ENCODE measurements around the gene DYNC1H1.
"Not testable (repeated sequence)": the region's sequence is repeated elsewhere in the genome, so short reads cannot be mapped to it uniquely, and the experiment has no call there.

DYNC1H1 gene

GRCh38 chr14:101968186-101968585, 3.8 kb downstream of the DYNC1H1 start:
- TF ChIP-seq CTCF (IDR thresholded peaks at IDR 0.05; ENCODE audit: low read depth, low read length): no peak
- DNase-seq (ENCODE audit: low read depth, low spot score): no peak
- no peak overlapping the region for H3K4me3 ChIP-seq (ENCODE audit: low read depth, low read length)
- in situ Hi-C loops (cut with HindIII; ENCODE audit: low sequenced_read_pairs): no loop called here

- DNase-seq (ENCODE audit: low read depth, low spot score): no peak
- in situ Hi-C loops (cut with HindIII; ENCODE audit: low sequenced_read_pairs): no loop called here
- H3K4me3 ChIP-seq (ENCODE audit: low read depth, low read length): no peak overlapping the region
- TF ChIP-seq CTCF (IDR thresholded peaks at IDR 0.05; ENCODE audit: low read depth, low read length): no peak
These were observed 5.1 kb downstream of the DYNC1H1 start for GRCh38 chr14:101969481-101969880.

- TF ChIP-seq CTCF (IDR thresholded peaks at IDR 0.05; ENCODE audit: low read depth, low read length): no peak
- in situ Hi-C loops (cut with HindIII; ENCODE audit: low sequenced_read_pairs): no loop called here
- no peak for DNase-seq (ENCODE audit: low read depth, low spot score)
- no peak overlapping the region for H3K4me3 ChIP-seq (ENCODE audit: low read depth, low read length)
These were observed 6.5 kb downstream of the DYNC1H1 start for GRCh38 chr14:101970830-101971400.

GRCh38 chr14:101971458-101971857, 7.1 kb downstream of the DYNC1H1 start:
- in situ Hi-C loops (cut with HindIII; ENCODE audit: low sequenced_read_pairs); H3K4me3 ChIP-seq (ENCODE audit: low read depth, low read length): not testable (repeated sequence)

GRCh38 chr14:101972126-101972866, 7.9 kb downstream of the DYNC1H1 start:
- peak; percentile 99 for DNase-seq (ENCODE audit: low read depth, low spot score)
- in situ Hi-C loops (cut with HindIII; ENCODE audit: low sequenced_read_pairs): no loop called here
- H3K4me3 ChIP-seq (ENCODE audit: low read depth, low read length): no peak overlapping the region
- no peak for TF ChIP-seq CTCF (IDR thresholded peaks at IDR 0.05; ENCODE audit: low read depth, low read length)

More at GRCh38 chr14:101971458-101971857, 7.1 kb downstream of the DYNC1H1 start:
- DNase-seq (ENCODE audit: low read depth, low spot score): not testable (repeated sequence)

- H3K4me3 ChIP-seq (ENCODE audit: low read depth, low read length): no peak overlapping the region
- no peak for DNase-seq (ENCODE audit: low read depth, low spot score)
- in situ Hi-C loops (cut with HindIII; ENCODE audit: low sequenced_read_pairs): no loop called here
- no peak for TF ChIP-seq CTCF (IDR thresholded peaks at IDR 0.05; ENCODE audit: low read depth, low read length)
These were observed 9.0 kb downstream of the DYNC1H1 start for GRCh38 chr14:101973356-101973755.

GRCh38 chr14:101975231-101975630, 10.9 kb downstream of the DYNC1H1 start:
- no peak for TF ChIP-seq CTCF (IDR thresholded peaks at IDR 0.05; ENCODE audit: low read depth, low read length)
- DNase-seq (ENCODE audit: low read depth, low spot score): no peak
- no peak overlapping the region for H3K4me3 ChIP-seq (ENCODE audit: low read depth, low read length)
- in situ Hi-C loops (cut with HindIII; ENCODE audit: low sequenced_read_pairs): no loop called here

Data from astrocyte of the spinal cord (primary cell).